ENCODE results near the gene MAX.
A peak's percentile ranks its signal among the peaks of the same experiment; 100 is the strongest.

Gene MAX

GRCh38 chr14:65040666-65041433, 61.5 kb downstream of the MAX start:
- peaks cover 38 to 50% of the 10 kb centered on the region in 2 experiments for H3K4me1 ChIP-seq (ENCODE audit: control insufficient read depth in 1 of 2, insufficient read depth in 1 of 2, low read depth in 1 of 2, low read length in 1 of 2)
- TF ChIP-seq CTCF (IDR thresholded peaks at IDR 0.05) = no peak
- H3K36me3 ChIP-seq = peaks cover 3% of the 10 kb centered on the region
- H3K4me3 ChIP-seq (ENCODE audit: low read depth in 1 of 2, low read length in 1 of 2) = no peak overlapping the region
- no peaks in the 10 kb centered on the region for H3K9me3 ChIP-seq
- no peaks in the 10 kb centered on the region for H3K27me3 ChIP-seq
- peak overlapping the region; percentile 86 for H3K27ac ChIP-seq

GRCh38 chr14:65038966-65039365, 63.4 kb downstream of the MAX start:
- no peak overlapping the region for H3K4me3 ChIP-seq (ENCODE audit: low read depth in 1 of 2, low read length in 1 of 2)
- H3K27me3 ChIP-seq = no peaks in the 10 kb centered on the region
- H3K36me3 ChIP-seq = peaks cover 3% of the 10 kb centered on the region
- H3K9me3 ChIP-seq = no peaks in the 10 kb centered on the region
- H3K27ac ChIP-seq = no peak overlapping the region
- H3K4me1 ChIP-seq (ENCODE audit: control insufficient read depth in 1 of 2, insufficient read depth in 1 of 2, low read depth in 1 of 2, low read length in 1 of 2) = peaks cover 20 to 31% of the 10 kb centered on the region in 2 experiments
- TF ChIP-seq CTCF (IDR thresholded peaks at IDR 0.05) = no peak

- peaks cover 0 to 1% of the 10 kb centered on the region in 2 experiments for H3K4me1 ChIP-seq (ENCODE audit: control insufficient read depth in 1 of 2, insufficient read depth in 1 of 2, low read depth in 1 of 2, low read length in 1 of 2)
- TF ChIP-seq CTCF (IDR thresholded peaks at IDR 0.05) = no peak
- H3K4me3 ChIP-seq (ENCODE audit: low read depth in 1 of 2, low read length in 1 of 2) = no peak overlapping the region
- H3K9me3 ChIP-seq = no peaks in the 10 kb centered on the region
- H3K36me3 ChIP-seq = peaks cover 12% of the 10 kb centered on the region
- no peaks in the 10 kb centered on the region for H3K27me3 ChIP-seq
- peak overlapping the region; percentile 2 for H3K27ac ChIP-seq
Measured at GRCh38 chr14:65035049-65035448, 67.3 kb downstream of the MAX start.

- TF ChIP-seq CTCF (IDR thresholded peaks at IDR 0.05) = no peak
- H3K9me3 ChIP-seq = no peaks in the 10 kb centered on the region
- H3K4me1 ChIP-seq (ENCODE audit: control insufficient read depth in 1 of 2, insufficient read depth in 1 of 2, low read depth in 1 of 2, low read length in 1 of 2) = peaks cover 7 to 12% of the 10 kb centered on the region in 2 experiments
- no peak overlapping the region for H3K27ac ChIP-seq
- H3K27me3 ChIP-seq = no peaks in the 10 kb centered on the region
- peaks cover 12% of the 10 kb centered on the region for H3K36me3 ChIP-seq
- H3K4me3 ChIP-seq (ENCODE audit: low read depth in 1 of 2, low read length in 1 of 2) = no peak overlapping the region
Measured at GRCh38 chr14:65034021-65034420, 68.3 kb downstream of the MAX start.

- Histone ChIP-seq H3K27ac (no peak overlapping the region), H3K36me3 (peaks cover 13% of the 10 kb centered on the region), H3K4me1 (ENCODE audit: control insufficient read depth in 1 of 2, insufficient read depth in 1 of 2, low read depth in 1 of 2, low read length in 1 of 2) (peaks cover 7 to 13% of the 10 kb centered on the region in 2 experiments), H3K9me3 (no peaks in the 10 kb centered on the region), H3K27me3 (no peaks in the 10 kb centered on the region), H3K4me3 (ENCODE audit: low read depth in 1 of 2, low read length in 1 of 2) (no peak overlapping the region)
- no peak for TF ChIP-seq CTCF (IDR thresholded peaks at IDR 0.05)
Measured at GRCh38 chr14:65033181-65033580, 69.1 kb downstream of the MAX start.

All from neutrophil (primary cell).